Muscle of leg (tissue), 11 donors: Measurements from ENCODE around the gene ZCRB1. TPM values are rescaled to one million over a fixed set of nuclear protein-coding genes. Genes with fewer than 3 reads are reported as not detected.
"Not testable (repeated sequence)": the region's sequence is repeated elsewhere in the genome, so short reads cannot be mapped to it uniquely, and the experiment has no call there.

Experiments used
- DNase-seq: peaks from one replicate; pipeline ENCODE4 v3.0.0; 2013
- H3K27ac ChIP-seq: one replicate; pipeline ENCODE4 v1.5.1; 2013; ENCODE audit warnings: mild to moderate bottlenecking, low read length, control low read depth
- H3K27me3 ChIP-seq: one replicate; pipeline ENCODE4 v1.6.1; 2013; ENCODE audit warnings: low read length; ENCODE audit not compliant: control insufficient read depth, insufficient read depth
- H3K36me3 ChIP-seq: one replicate; pipeline ENCODE4 v1.6.1; 2013; ENCODE audit warnings: low read length; ENCODE audit not compliant: control insufficient read depth, insufficient read depth
- H3K4me1 ChIP-seq: one replicate; pipeline ENCODE4 v1.6.1; 2013; ENCODE audit warnings: low read length; ENCODE audit not compliant: control insufficient read depth, insufficient read depth
- H3K4me3 ChIP-seq: one replicate; pipeline ENCODE4 v1.5.1; 2013; ENCODE audit warnings: low read length, control low read depth
- H3K9me3 ChIP-seq: replicated peaks from 2 replicates; pipeline ENCODE4 v1.6.1; 2013; ENCODE audit warnings: low read depth, low read length; ENCODE audit not compliant: control insufficient read depth
- WGBS: methylation state at CpG from one replicate; pipeline ENCODE4 v1.1.5; 2013; ENCODE audit warnings: missing lambda C conversion rate; ENCODE audit not compliant: insufficient coverage; 5-methylcytosine and 5-hydroxymethylcytosine counted together
- polyA plus RNA-seq, 8 donors: library from polyadenylated mRNA; unstranded; fragments of 120-200 nt; gene quantifications; one replicate each; pipeline versions ENCODE4 v1.2.1 to v1.2.3, GENCODE V29; 2013; ENCODE audit warnings: inconsistent platforms in 1 of 8, low replicate concordance in 1 of 8; ENCODE audit not compliant: insufficient read length in 8 of 8, insufficient read depth in 1 of 8
- total RNA-seq: library from RNA; stranded (reverse); fragments of 120-200 nt; gene quantifications from one replicate; pipeline ENCODE4 v1.2.4, GENCODE V29; 2013

ZCRB1 gene
- total and polyA plus RNA-seq, 9 donors: 67.5 to 92.2 (median 78.4) TPM

GRCh38 chr12:42360747-42361403 lies 35.0 kb upstream of the ZCRB1 start:
- no peaks in the 10 kb centered on the region for H3K4me1 ChIP-seq
- H3K4me3 ChIP-seq: no peak overlapping the region
- peaks cover 6% of the 10 kb centered on the region for H3K36me3 ChIP-seq
- H3K27me3 ChIP-seq: no peaks in the 10 kb centered on the region
- no peak for DNase-seq
- no CpG with 5 or more reads among the region's 6 CpGs for WGBS
- H3K9me3 ChIP-seq: no peaks in the 10 kb centered on the region
- H3K27ac ChIP-seq: no peak overlapping the region

GRCh38 chr12:42356344-42356743 lies 30.4 kb upstream of the ZCRB1 start:
- Histone ChIP-seq H3K4me1 (no peaks in the 10 kb centered on the region), H3K27ac (no peak overlapping the region), H3K9me3 (no peaks in the 10 kb centered on the region), H3K27me3 (no peaks in the 10 kb centered on the region), H3K36me3 (peaks cover 7% of the 10 kb centered on the region), H3K4me3 (no peak overlapping the region)
- DNase-seq: no peak
- WGBS: no CpG with 5 or more reads among the region's 2 CpGs

- DNase-seq, H3K27me3 ChIP-seq: not testable (repeated sequence)
- 87% methylated on average over 21 of the region's 34 CpGs for WGBS
Observed at GRCh38 chr12:42350021-42350407, 24.1 kb upstream of the ZCRB1 start.

DNA sequence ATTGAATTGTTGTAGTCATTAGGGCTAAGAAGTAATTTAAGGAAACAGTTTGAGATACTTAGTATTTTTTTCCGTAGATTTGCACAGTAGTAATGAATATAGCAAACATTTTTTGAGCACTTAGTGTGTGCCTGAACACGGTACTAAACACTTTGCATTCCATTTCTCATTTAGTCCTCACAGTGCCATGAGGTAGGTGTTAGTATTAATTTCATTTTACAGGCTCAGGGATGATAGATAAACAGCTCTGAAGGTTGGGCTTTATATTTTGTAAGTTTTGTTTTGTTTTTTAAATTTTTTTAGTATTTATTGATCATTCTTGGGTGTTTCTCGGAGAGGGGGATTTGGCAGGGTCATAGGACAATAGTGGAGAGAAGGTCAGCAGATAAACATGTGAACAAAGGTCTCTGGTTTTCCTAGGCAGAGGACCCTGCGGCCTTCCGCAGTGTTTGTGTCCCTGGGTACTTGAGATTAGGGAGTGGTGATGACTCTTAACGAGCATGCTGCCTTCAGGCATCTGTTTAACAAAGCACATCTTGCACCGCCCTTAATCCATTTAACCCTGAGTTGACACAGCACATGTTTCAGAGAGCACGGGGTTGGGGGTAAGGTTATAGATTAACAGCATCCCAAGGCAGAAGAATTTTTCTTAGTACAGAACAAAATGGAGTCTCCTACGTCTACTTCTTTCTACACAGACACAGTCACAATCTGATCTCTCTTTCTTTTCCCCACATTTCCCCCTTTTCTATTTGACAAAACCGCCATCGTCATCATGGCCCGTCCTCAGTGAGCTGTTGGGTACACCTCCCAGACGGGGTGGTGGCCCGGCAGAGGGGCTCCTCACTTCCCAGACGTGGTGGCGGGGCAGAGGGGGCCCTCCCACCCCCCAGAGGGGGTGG lies 23.5 kb upstream of the ZCRB1 start:
- not testable (repeated sequence) for H3K27me3 ChIP-seq, H3K27ac ChIP-seq, H3K4me3 ChIP-seq, H3K9me3 ChIP-seq, H3K4me1 ChIP-seq, H3K36me3 ChIP-seq, DNase-seq
- WGBS: 96% methylated on average over 6 of the region's 16 CpGs

More at GRCh38 chr12:42350021-42350407, 24.1 kb upstream of the ZCRB1 start:
- H3K9me3 ChIP-seq, H3K27ac ChIP-seq, H3K36me3 ChIP-seq, H3K4me1 ChIP-seq, H3K4me3 ChIP-seq: not testable (repeated sequence)

GRCh38 chr12:42346403-42347002 lies 20.6 kb upstream of the ZCRB1 start:
- Histone ChIP-seq H3K9me3 (no peaks in the 10 kb centered on the region), H3K27me3 (no peaks in the 10 kb centered on the region), H3K4me3 (no peak overlapping the region), H3K4me1 (no peaks in the 10 kb centered on the region), H3K36me3 (no peaks in the 10 kb centered on the region), H3K27ac (no peak overlapping the region)
- DNase-seq: no peak
- WGBS: no CpG with 5 or more reads among the region's 1 CpG

DNA sequence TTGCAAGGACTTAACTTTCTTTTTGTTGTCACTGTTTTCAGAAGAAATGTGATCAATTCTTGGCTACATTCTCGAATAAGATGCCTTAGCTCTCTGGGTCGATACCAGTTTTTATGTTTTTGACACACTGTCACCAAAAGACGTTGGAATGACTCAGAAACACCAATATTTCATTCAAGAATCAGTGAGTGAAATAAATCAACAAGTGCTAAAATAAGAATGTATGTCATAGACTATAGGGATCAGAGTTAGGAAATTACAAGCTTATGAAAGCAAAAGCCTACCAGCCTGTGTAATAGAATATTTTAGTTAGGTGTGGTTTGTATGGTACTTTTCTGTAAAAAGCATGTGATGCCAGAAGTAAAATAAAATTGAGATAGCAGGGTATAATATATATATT lies 17.8 kb upstream of the ZCRB1 start:
- no peaks in the 10 kb centered on the region for H3K4me1 ChIP-seq
- WGBS: no CpG with 5 or more reads among the region's 3 CpGs
- no peaks in the 10 kb centered on the region for H3K36me3 ChIP-seq
- no peak for DNase-seq
- H3K27me3 ChIP-seq: no peaks in the 10 kb centered on the region
- H3K4me3 ChIP-seq: no peak overlapping the region
- H3K9me3 ChIP-seq: no peaks in the 10 kb centered on the region
- no peak overlapping the region for H3K27ac ChIP-seq

- H3K36me3 ChIP-seq: peaks cover 8% of the 10 kb centered on the region
- 100% methylated on average over 1 of the region's 2 CpGs for WGBS
- DNase-seq: no peak
- H3K27ac ChIP-seq: no peak overlapping the region
- no peaks in the 10 kb centered on the region for H3K4me1 ChIP-seq
- no peak overlapping the region for H3K4me3 ChIP-seq
- H3K27me3 ChIP-seq: no peaks in the 10 kb centered on the region
- H3K9me3 ChIP-seq: no peaks in the 10 kb centered on the region
Observed at GRCh38 chr12:42342028-42342427, 16.1 kb upstream of the ZCRB1 start.

DNA sequence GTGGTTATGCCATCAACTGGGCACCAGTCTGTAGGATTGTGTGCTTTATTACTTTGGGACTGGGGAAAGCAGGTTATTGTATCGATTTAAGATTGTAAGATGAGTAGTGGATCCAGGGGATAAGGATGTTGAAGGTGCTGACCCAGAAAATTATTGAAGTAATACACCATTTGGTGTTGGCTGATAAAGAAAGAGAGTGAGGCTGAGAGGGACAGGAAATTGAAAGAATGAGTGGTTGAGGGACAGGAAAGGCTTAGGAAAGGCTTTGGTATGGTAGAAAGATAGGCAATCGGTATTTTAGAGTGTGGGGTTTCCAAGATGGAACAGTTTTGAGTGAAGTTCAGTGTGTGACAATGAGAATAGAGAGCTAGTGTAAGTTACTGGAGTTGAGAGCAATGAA lies 12.4 kb upstream of the ZCRB1 start:
- WGBS: 95% methylated on average over 2 of the region's 2 CpGs
- H3K36me3 ChIP-seq: peaks cover 13% of the 10 kb centered on the region
- H3K27ac ChIP-seq: no peak overlapping the region
- H3K27me3 ChIP-seq: no peaks in the 10 kb centered on the region
- DNase-seq: no peak
- no peaks in the 10 kb centered on the region for H3K4me1 ChIP-seq
- no peak overlapping the region for H3K4me3 ChIP-seq
- no peaks in the 10 kb centered on the region for H3K9me3 ChIP-seq

DNA sequence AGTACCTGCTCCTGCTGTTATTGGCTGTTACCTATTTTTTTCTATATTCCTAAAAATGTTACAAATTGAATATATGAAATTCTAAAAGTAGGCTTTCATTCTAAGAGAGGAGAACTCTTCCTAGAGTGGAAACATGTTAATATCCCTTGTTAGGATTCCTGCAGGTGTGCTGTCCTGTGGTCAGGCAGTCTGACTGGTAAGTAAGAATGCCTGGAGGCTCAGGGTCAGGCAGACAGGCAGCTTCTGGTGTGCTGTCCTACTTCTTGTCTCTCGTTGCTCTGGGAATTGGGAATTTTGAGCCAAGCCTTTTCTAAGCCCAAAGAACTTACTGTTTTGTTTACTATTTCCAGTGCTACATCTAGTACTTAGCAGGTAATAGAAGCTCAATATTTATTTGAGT lies 10.4 kb upstream of the ZCRB1 start:
- no peaks in the 10 kb centered on the region for H3K27me3 ChIP-seq
- H3K36me3 ChIP-seq: peaks cover 13% of the 10 kb centered on the region
- no peak for DNase-seq
- no peaks in the 10 kb centered on the region for H3K4me1 ChIP-seq
- no peak overlapping the region for H3K27ac ChIP-seq
- H3K9me3 ChIP-seq: no peaks in the 10 kb centered on the region
- no peak overlapping the region for H3K4me3 ChIP-seq
- no CpG with 5 or more reads among the region's 1 CpG for WGBS
